ENCODE data around the gene HJV.

Gene HJV

DNA sequence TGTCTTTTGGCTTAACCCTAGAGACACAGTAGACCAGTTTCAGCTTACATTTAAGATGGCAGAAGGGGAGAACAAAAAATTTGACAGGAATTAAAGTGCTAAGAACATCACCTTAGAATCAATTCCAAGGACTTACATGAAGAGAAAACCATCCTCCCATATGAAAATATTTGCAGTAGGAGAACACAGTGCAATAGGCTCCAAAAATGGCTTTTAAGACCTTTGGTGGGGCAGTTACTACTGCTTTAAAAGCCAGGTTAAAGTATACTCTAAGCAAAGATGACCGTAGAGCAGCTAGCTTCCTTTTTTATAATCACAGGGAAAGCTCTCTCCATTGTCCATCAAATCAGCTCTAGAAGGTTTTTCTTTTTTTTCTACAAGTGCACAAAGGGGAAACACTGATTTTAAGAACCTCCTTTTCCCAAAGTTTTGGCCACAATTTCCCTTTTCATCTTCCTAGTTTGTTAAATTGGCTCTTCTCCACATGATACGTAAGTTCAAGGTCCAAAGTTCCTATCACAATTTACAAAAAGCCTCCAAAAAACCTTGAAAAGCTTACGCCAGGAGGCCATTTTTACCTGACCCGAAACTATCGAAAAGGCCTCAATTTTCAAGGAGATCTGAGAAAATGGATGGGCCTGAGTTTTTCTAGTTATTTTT, 28.4 kb downstream of the HJV start:
- DNase-seq: no peak

DNA sequence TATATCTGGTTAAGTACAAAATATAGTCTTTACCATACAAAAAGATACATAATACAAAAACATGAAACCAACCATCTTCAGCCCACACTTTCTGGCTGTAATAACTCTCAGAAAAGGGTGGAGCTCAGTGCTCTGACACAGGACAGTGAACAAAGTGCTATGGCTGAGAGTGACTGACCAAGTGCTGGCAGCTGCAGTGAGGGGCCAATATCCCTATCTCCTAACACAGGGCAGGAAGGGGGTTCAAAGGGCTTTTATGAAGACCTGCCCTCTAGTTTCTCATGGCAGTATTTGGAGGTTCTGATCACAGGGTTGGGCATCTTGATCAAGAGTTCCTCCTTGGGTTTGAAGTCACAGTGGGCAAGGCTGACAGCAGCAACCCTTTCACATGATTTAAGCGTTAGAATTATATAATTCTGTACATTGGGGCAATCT, 29.0 kb downstream of the HJV start:
- DNase-seq: no peak

DNA sequence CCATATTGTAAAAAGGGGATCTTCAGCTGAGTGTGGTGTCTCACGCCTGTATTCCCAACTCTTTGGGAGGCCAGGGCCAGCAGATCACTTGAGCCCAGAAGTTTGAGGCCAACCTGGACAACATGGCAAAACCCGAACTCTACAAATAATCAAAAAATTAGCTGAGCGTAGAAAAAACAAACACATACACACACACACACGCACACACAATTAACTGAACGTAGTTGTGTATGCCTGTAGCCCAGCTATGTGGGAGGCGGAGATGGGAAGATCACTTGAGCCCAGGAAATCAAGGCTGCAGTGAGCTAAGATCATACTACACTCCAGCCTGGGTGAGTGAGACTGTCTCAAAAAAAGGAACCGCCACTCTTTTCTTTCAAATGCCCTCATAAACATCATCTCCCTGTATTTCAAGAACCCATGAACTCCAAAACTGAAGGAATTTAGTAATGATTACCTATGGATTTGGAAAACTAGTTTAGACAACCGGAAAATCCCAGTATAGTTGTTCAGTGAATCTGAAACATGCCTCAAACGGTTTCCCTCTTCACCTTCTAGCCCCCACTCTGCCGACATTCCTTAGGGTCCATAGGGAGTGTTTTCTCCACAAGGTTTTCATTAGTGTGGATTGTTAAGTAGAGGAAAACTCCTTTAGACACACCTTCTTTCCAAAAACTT, 29.7 kb downstream of the HJV start:
- peak; percentile 34 for DNase-seq

DNA sequence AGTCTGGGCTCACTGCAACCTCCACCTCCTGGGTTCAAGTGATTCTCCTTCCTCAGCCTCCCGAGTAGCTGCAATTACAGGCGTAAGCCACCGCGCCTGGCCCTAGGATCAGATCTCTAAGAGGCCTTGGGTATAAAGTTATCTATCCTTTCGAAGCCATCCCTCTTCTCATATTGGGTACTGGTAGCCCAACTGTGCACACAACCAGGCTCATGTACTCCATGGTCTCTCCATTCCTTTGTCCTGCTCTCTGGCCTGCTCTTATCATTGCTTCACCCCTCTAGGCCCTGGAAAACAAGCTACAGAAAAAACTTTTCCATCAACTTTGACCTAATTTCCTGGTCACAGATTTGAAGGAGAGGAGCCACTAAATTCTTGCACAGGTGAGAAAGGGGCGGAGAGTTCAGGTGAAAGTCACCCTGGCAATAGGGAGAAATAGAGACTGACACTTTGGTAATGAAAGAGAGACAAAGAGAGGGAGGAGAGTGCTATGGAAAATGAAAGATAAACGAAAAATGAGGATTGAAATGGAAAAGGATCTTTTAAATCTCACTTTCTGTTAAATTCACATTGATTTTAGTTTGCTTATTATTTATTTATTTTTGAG, 31.2 kb downstream of the HJV start:
- DNase-seq: no peak

DNA sequence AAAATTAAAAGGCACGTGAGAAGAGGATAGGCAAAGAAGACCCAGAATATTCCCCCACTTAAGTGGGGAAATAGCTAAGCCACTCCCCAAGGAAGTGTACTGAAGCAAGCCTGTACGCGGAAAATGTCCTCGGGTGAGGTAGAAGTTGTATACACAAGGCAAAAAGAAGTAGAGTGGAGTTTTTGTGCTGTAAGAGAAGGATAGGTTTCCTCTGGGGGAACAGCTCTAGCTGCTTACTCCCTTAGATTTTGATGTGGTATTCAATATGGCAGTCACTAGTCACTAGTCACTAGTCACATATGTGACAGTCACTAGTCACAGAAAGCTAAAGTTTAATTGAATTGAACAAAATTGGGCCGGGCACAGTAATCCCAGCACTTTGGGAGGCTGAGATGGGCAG, 32.8 kb downstream of the HJV start:
- DNase-seq: no peak

DNA sequence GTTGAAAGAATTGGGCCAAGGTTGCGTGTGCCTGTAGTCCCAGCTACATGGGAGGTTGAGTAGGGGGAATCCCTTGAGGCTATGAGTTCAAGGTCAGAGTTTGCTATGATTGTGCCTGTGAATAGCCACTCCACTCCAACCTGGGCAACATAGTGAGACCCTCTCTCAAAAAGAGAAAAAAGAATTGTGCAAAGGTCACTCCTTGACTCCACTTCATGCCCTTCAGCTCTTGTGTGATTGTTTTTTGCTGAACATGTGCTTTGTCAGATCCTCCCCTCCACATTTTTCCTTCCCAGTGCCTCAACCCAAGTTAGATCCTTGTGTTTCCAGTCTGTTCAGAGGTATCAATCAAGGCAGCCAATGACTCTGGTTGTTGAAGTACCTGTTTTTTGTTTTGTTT, 33.6 kb downstream of the HJV start:
- DNase-seq: no peak

DNA sequence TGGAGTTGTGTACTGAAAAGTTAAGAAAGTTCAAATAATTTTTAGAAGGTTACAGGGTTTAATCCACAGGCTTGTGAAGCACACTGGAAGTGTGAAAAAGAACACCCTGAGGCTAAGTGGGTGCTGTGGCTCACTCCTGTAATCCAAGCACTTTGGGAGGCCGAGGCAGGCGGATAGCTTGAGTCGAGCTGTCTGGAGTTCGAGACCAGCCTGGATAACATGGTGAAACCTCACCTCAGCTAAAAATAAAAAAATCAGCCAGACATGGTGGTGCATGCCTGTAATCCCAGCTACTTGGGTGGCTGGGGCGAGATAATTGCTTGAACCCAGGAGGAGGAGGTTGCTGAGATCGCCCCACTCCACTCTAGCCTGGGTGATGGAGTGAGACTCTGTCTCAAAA, 35.0 kb downstream of the HJV start:
- no peak for DNase-seq

DNA sequence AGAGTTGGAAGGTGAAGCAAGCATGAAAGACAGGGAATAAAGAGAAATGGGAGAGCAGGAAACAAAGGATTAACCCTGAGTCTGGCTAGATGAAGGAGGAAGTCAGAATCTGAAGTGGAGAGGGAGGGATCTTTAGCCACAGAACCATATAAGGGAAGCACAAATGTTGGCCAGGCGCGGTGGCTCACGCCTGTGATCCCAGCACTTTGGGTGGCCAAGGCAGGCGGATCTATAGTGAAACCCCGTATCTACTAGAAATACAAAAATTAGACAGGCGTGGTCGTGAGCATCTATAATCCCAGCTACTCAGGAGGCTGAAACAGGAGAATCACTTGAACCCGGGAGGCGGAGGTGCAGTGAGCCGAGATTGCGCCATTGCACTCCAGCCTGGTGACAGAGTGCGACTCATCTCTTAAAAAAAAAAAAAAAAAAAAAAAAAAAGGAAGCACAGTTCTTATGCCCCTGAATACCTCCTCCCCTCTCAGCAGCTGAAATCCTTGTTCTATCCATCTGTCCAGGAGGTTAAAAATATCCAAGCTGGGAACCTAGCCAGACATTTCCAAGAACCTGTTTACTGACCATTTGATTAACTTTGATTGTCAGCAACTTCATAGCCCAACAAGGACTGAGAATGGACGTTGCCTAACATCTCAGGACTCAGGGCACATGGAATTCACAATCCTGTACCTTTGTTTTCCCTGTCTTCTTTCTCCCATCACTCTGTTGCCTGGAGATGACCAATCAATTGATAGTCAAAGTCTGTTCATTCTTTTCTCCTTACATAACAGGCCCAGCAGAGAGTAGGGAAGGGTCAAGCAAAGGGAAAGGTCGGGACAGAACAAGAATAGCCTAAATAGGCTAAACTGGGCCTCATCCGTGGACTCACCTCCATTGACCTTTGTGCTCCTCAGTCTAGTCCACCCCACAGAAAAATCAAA, 35.8 kb downstream of the HJV start:
- peak; percentile 69 for DNase-seq

DNA sequence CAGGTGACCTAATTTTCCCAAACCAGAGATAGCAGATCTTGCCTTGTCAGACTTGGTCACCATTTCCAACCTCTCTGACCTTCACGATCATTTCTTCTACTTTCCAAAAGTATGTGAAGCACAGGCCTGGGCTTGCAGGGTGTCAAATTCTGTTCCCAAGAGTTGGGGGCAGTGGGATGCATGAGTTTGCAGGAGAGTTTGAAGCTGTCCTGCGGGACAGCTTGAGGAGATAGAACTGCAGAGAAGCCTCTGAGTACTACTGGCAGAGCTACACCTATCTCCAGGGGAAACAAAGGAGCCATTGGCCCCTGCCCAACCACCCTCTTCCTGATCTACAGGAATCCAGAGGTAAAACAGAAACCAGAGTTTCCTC, 36.4 kb downstream of the HJV start:
- no peak for DNase-seq

DNA sequence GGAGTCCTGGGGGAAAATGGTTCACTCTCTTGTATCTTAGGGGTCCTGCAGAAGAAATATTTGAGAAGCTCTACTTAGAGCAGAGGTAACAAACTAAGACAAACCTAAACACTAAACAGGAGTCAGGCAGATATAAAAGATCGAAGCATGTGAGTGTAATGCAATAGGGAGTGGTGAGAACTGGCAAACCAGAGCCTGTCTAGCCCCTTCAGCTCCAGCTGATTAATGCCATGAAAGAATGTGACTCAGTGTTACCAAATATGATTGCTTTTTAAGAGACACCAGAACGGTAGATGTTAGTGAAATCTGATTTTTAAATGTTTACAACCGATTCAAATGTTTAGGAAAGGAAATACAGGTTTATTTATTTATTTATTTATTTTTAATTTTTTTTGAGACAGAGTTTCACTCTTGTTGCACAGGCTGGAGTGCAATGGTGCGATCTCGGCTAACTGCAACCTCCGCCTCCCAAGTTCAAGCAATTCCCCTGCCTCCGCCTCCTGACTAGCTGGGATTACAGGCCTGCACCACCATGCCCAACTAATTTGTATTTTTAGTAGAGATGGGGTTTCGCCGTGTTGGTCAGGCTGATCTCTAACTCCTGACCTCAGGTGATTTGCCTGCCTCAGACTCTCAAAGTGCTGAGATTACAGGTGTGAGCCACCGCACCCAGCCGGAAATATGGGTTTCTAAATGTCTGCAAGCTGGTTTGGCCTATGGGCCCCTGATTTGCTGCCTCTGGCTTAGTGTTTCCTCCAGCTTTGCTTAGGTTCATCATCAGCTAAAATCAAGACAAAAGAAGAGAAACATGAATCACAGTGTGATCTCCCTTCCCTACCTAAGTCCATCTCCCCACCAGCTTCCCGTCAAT, 37.3 kb downstream of the HJV start:
- no peak for DNase-seq

DNA sequence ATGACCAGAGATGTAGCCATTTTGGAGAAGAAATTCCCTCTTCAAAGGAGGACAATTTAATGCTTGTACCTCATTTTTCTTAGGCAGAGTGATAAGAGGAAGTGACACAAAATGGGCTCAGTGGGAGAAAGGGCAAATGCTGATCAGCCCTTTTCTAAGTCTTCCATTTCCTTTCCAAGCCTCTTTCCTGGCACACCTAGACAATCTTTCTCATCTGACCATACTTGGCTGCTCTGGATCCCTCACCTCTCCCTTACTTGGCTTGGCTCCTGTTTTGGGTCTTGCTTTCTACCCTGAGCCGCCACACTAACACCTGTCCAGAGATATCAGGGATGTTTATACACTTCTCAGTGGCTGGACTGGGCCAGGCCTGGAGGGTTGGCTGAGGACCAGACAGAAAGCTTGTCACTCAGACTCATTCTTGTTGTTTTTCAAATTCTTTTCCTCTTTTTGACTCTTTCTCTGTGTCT, 38.3 kb downstream of the HJV start:
- DNase-seq: no peak

DNA sequence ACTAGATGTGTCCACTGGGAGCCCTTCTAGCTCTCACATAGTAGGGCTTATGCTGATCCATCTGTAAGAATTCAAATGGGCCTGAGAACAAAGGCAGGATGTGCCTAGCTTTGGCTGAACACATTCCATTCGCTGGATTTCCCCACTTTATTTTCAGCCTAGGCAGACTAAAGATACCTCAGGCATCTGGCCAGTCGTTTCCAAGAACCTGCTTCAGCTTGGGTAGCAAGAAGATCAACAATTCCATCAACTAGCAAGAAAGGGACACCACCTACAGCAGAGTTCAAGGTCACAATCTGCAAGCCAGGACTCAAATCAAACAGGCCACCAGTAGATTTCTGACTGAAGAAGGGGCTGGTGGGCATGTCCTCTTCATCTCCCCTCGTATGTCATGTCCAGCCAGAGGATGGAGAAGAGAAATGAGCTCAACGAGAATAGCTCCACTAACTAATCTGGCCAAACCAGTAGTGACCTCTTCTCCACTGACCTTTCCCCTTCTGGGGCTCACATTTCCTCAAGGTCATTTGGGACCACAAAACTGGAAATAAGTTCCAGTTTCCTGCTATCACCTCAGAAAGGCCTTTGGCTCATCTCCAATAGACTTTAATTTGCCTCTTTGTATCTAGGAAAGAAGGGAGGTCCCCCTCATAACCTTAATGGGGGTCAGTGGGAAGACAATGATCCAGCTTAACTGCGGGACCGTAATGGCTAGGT, 39.4 kb downstream of the HJV start:
- DNase-seq: no peak

DNA sequence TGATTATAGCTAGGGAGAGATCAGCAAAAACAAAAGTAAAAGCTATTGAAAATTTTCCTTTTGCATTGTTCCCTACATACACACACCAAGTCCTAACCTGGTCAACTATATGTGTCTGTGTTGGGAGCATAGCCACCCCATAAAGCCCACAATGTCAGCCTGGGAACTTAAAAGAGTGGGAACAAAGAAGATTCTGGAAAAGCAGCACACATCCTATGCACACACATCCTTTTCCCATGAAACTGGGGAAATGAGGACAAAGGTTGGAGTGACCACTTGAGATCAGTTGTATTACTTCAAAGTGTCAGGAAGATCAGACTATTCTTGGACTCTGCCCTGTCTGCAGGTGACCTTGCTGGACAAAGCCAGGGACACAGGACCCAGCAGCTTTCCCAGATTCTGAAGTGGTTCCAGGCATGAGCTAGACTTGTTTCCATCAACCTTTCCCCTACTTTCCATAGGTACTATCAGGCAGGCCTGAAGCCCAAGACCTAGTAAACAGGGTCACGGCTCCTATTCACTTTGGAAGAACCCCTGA, 41.0 kb downstream of the HJV start:
- no peak for DNase-seq

DNA sequence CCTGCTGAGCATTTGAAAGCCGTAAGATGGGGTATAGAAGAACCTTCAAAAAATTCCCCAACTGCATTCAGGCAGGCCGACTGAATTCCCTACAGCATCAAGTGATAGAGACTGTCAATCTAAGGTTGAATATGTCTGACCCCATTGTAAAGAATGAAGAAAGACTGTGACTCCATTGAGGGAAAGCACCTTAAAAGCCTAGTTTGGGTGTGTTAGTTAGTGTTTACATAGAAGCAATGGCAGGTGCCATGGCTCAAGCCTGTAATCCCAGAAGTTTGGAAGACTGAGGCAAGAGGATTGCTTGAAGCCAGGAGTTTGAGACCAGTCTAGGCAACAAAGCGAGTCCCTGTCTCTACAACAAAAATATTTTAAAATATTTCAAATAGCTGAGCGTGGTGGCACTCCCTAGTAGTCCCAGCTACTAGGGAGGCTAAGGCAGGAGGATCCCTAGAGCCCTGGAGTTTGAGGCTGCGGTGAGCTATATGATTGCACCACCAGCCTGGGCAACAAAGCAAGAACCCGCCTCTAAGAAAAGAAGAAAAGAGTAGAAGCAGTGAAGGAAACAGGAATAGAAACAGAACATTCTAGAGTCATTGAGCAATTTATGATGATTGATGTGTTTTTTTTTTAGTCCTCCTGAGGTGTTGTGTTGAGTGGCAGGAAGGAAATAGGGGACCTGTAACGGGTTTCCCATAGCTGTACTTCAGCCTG, 41.6 kb downstream of the HJV start:
- DNase-seq: no peak

DNA sequence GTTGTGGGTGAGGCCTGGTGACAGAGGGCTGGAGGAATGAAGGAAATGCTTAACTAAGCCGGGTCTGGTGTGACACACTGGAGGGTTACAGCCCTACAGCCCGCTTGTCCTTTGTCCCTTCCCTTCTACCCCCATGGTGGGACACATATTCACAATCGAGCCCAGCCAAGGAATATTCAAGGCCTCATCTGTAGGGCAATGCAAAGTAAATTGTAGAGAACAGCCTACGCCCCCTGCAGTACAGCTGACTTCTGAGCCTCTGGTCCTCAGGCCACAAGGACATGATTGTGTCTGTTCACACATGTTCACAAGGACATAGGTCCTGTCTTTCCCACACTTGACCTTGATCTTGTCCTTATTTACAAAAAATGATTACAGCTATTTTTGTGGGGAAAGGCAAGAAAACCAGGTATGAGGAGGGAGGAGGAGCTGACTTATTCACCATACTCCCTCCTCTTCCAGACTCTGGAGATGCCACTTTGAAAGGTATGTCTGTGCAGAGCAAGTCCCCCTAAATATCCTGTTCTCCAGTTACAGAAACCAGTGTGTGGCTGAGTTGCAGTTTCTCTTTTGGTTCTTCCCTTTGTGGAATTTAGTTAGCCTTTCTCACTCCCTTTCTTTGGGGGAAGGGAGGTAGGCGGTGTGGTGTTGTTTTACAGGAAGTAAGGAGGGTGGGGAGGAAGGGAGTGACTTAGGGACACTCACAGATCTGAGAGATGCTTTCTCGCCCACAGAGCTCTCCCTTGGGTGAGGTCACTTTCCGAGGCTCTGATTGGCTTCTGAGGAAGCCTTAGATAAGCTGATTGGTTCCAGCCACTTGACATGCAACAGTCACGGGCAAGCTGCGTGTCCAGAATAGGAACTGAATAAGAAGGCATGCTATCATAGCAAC, 42.4 kb downstream of the HJV start:
- peak; percentile 95 for DNase-seq

DNA sequence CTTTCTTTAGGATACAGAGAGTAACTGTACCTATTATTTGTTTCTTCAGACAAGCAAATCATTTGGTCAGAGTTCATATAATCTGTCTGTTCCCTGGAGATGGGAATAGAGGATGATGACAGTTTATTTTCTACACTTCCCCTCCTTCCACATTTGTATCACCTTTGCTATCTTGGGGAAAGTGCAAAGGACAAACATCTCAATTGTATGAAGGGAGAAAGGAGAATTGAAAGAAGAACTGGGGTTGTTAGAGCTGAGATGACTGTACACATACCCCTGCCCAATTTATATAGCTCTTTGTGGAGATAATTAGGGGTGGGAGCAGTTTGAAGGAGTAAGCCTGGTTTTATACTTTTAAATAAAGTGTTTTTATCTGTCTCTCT, 43.1 kb downstream of the HJV start:
- DNase-seq: no peak

DNA sequence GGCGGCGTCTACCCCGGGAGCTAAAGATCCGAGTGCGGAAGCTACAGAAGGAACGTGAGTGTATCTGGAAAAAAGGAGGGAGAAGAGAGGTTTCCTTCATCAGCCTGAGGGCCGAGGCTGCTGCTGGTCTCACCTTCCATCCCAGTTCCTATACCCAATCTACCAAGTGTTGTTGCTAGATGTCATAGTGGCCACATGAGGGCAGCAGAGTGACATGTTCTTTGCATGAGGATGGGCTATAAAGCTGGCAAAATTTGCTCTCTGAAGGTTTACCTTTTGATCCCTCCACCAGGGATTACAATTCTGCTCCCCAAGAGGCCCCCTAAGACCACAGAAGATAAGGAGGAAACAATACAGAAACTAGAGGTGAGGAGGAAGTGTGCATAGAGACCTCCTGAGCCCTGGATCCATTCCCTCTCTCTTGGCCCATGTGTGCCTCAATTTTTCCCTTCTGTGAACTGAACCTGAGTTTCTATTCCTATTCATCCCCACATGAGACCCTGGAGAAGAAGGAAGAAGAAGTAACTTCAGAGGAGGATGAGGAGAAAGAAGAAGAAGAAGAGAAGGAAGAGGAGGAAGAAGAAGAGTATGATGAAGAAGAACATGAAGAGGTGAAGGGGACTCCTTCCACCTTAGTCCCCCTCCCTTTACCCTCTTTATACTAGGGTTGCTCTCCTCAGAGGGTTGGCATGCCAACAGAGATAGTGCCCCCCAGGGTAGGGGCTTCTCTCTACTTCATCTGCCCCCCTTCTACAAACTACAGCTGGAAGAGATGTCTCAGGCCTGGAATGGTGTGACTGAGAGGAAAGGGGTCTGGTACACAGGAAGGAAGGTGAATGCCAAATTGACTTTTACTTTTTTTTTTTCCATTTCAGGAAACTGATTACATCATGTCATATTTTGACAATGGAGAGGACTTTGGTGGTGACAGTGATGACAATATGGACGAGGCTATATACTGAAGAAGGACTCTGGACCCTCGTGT, 43.8 kb downstream of the HJV start:
- peak; percentile 71 for DNase-seq

DNA sequence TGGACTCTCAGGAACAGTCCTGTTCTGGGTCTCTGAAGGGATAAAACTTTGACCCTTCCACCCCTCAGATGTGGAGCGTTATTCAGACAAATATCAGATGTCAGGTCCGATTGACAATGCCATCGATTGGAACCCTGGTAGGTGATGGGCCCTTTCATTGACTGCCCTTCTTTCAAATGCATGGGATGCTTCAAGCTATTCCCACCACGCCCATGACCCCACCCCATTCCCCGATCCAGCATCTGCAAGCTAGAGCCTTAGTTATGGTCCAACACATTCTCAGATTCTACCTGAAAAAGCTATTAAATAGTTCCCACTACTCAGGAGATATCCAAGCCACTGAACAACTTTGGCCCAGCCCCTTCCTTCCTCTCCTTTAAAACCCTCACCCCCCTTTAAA, 44.5 kb downstream of the HJV start:
- no peak for DNase-seq
